HG02763 (cell line): ENCODE results near the gene ZNF70.

Experiments
- ATAC-seq: cut with Tn5 transposase; IDR thresholded peaks from one replicate; pipeline ENCODE4 v1.9.1; 2021; ENCODE audit warnings: mild to moderate bottlenecking, moderate library complexity; ENCODE audit not compliant: unreplicated experiment

Gene ZNF70

GRCh38 chr22:23695571-23696325 is 55.2 kb downstream of the ZNF70 start:
- ATAC-seq: no peak

GRCh38 chr22:23695141-23695540 is 55.8 kb downstream of the ZNF70 start:
- ATAC-seq: no peak

GRCh38 chr22:23693979-23694680 is 56.8 kb downstream of the ZNF70 start:
- no peak for ATAC-seq

GRCh38 chr22:23692598-23693291 is 58.2 kb downstream of the ZNF70 start:
- no peak for ATAC-seq

- no peak for ATAC-seq
These were observed 59.0 kb downstream of the ZNF70 start for GRCh38 chr22:23691748-23692423.

GRCh38 chr22:23690713-23691112 is 60.2 kb downstream of the ZNF70 start, which contains the start of gene RGL4:
Gene RGL4, plus strand, starts transcription at chr22:23691013. Its CDS starts 1,018 bp downstream, at chr22:23692031.
- ATAC-seq: no peak

GRCh38 chr22:23689414-23689813 is 61.5 kb downstream of the ZNF70 start:
- ATAC-seq: no peak
